Panc1 (cell line): ENCODE results near the gene CAPN15.
"Not testable (repeated sequence)": the region's sequence is repeated elsewhere in the genome, so short reads cannot be mapped to it uniquely, and the experiment has no call there.

Source experiments
- POLR2AphosphoS5 ChIP-seq: IDR thresholded peaks from 2 replicates; pipeline ENCODE4 v1.6.1; 2012; ENCODE audit warnings: mild to moderate bottlenecking, low read depth, low read length, moderate library complexity
- TF ChIP-seq, protein P1 (sequence below): fragments of 450-650 bp; IDR thresholded peaks from 2 replicates; pipeline ENCODE4 v1.5.1; 2017; ENCODE audit warnings: mild to moderate bottlenecking

DNA sequence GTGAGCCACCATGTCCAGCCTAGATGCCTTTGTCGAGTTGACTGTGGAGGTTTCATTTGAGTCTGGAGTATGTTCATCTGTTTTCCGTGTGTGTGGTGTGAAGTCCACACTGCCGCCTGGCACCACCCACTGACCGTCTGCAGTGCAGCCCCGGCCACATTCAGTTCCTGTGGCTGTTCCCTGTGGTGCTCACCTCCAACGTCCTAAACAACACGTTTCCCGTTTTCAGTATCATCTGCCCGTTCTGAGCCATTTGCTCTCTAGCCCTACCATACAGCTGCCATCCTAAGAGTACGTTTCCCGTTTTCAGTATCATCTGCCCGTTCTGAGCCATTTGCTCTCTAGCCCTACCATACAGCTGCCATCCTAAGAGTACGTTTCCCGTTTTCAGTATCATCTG, 20.0 kb upstream of the CAPN15 start:
- TF ChIP-seq, protein P1, sequence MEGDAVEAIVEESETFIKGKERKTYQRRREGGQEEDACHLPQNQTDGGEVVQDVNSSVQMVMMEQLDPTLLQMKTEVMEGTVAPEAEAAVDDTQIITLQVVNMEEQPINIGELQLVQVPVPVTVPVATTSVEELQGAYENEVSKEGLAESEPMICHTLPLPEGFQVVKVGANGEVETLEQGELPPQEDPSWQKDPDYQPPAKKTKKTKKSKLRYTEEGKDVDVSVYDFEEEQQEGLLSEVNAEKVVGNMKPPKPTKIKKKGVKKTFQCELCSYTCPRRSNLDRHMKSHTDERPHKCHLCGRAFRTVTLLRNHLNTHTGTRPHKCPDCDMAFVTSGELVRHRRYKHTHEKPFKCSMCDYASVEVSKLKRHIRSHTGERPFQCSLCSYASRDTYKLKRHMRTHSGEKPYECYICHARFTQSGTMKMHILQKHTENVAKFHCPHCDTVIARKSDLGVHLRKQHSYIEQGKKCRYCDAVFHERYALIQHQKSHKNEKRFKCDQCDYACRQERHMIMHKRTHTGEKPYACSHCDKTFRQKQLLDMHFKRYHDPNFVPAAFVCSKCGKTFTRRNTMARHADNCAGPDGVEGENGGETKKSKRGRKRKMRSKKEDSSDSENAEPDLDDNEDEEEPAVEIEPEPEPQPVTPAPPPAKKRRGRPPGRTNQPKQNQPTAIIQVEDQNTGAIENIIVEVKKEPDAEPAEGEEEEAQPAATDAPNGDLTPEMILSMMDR, result not testable (repeated sequence)
- not testable (repeated sequence) for TF ChIP-seq POLR2AphosphoS5
